GM18858 (cell line): ENCODE measurements around the gene KIF26B.
"Not testable (repeated sequence)": the region's sequence is repeated elsewhere in the genome, so short reads cannot be mapped to it uniquely, and the experiment has no call there.

Source experiments
- ATAC-seq: cut with Tn5 transposase; IDR thresholded peaks from one replicate; pipeline ENCODE4 v1.9.1; 2021; ENCODE audit not compliant: unreplicated experiment

KIF26B gene

DNA sequence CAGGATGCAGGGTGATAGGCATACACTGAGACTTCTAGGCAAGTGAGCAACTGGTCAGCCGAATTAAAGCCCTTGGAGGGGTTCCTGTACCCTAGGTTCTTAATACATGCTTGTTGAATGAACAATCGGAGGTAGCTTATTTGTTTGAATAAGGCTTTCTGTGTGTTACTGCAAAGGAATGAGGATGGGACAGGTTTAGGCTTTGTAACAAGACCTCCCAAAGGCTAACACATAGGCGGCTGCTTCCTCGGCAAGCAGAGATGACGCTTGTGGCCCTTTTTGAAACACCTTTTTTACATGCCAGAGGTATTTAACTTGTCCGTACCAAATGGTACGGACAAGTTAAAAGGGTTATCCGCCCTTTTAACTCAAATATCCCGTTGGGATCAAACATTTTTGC lies 511.6 kb downstream of the KIF26B start:
- ATAC-seq = no peak

DNA sequence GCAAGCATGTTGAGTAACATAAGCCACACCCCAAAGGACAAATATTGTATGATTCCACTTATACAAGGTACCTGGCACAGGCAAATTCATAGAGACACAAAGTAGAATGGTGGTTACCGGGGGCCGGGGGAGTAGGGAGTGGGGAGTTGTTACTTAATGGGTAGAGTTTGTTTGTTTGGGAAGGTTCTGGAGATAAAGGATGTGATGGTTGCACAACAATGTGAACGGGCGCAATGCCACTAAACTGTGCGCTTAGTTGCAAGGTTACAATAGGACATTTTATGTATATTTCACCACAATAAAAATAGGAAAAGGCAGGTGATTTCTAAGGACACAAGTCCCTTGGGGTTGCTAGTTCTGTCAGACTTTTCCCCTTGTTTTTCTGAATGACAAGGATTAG lies 516.6 kb downstream of the KIF26B start:
- ATAC-seq = no peak

DNA sequence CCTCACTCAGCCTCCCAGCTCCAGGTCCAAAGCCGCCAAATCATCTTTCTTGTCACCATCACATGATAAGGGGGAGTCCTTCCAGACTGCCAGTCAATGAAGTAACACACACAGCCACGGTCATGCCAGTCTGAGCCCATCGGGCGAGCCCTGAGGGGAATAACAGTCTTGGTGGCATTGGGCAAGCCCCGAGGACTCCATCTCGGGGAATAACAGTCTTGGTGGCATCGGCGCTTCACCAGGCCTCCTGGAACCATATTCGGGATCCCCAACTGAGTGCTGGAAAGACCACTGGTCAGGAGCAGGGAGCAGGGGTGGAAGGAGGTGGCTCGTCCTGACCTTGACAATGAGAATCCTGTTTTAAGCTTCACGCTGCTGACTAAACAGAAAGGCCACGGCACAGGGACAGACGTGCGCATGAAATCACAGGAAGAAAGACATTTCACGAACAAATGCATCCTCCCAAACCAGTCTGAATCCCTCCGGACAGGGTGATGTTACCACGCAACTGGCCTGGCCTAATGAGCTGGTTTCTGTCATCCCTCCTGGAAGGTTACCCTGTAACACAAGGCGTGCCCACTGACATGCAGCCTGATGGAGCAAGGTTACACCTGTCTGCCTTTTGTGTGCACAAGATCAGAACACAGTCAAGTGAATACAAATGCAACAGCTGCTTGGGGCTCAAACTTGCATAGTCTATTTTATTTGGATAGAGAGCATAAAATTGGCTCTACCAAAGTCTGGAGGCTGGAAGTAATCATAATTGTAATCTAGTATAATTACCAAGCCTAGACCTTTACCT lies 517.4 kb downstream of the KIF26B start:
- no peak for ATAC-seq

DNA sequence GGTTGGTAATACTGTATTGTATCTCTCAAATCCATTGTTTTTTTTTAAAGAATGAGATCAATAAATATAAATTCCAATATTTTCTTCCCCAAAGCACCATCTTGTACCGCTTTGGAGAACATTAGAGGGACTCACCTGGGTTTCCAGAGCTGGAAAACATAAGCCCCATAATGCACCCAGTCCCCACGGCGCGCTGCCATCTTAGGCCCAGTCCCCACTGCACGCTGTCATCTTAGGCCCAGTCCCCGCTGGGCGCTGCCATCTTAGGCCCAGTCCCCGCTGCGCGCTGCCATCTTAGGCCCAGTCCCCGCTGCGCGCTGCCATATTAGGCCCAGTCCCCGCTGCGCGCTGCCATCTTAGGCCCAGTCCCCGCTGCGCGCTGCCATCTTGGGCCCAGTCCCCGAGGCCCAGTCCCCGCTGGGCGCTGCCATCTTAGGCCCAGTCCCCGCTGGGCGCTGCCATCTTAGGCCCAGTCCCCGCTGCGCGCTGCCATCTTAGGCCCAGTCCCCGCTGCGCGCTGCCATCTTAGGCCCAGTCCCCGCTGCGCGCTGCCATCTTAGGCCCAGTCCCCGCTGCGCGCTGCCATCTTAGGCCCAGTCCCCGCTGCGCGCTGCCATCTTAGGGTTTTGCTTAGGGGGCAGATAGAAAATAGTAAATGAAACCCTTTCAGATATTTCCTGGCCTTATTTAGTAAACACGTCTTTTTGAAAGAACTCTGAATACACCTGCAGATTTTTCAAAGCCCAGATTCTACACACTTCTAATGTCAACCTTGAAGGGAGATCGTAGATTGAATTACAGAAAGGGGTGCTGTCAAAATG lies 518.3 kb downstream of the KIF26B start:
- not testable (repeated sequence) for ATAC-seq

DNA sequence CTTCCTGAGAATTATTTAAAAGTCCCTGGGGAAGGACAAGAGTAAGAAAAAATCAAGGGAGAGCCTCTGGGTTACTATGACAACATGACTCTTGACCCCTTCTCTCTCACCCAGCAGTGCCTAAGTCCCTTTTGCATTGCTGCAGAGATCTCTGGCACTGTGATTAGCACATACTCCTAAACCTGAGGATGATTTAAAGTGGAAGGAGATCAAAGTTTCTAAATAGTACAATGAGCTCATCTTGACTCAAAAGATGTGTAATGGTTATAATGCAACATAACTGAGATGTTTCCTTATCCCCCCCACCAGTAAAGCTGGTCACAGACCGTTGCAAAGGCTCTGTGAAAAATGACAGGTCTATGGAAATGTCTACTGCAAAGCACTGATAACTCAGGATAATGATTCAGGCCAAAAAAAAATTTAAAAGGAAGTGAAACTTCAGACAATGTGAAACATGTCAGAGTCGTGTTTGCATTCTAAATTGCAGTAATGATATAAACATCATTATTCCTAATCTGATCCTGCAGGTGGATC lies 519.2 kb downstream of the KIF26B start:
- peak; percentile 85 for ATAC-seq

DNA sequence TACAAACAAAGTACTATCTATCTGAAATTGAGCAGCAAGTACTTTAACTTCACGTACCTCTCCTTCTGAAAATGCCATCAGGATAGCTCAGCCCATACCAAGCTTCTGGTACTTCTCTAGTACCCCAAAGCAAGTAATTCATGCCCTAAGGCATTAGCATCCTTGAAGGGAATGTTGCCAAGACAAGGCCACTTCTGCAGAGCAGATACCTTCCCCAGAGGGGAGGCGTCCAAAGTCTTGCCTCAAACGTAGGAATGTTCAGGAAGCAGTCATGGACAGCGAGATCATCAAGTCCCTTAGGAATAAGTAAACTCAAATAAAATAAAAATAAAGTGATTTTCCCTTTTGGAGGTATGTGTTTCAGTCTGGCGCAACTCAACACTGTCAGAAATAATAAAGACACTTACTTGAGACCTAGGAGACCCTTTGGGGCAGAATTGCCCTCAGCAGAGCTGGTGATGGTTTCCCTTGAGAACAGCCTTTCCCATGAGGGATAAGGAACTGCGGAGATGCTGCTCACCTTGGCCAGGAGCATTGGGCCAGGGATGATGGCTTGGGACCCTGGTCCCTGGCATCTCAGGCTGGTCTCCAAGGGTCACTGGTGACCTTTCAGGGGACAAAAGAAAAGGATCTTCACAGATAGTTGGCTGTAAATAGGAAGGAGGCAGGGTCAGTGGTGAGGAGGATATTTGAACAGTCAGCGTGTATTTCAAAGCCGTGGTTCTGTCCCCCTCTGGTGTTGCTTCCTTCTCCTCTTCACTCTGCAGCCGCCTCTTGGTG lies 522.9 kb downstream of the KIF26B start:
- no peak for ATAC-seq

DNA sequence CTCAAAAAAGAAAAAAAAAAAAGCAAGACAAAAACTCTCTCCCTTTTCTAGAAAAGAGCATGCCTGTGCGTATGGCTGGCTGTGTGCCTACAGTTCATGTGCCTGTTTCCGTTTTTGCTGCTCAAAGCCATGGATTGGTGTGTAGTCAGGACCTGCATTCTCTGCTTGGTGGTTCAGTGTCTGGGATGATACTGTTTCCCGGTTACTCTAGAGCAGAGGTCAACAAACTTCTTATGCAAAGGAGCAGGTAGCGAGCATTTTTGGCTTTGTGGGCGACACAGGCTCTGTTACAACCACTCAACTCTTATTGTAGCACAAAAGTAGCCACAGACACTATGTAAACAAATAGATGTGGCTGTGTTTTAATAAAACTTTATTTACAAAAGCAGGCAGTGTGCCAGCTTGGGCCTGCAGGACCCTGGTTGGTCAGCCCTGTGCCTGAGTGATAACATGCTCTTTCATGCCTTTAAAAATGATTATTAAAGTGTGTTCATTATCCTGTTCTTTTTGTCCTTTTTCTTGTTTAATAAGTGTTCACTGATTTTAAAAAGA lies 524.2 kb downstream of the KIF26B start:
- no peak for ATAC-seq

DNA sequence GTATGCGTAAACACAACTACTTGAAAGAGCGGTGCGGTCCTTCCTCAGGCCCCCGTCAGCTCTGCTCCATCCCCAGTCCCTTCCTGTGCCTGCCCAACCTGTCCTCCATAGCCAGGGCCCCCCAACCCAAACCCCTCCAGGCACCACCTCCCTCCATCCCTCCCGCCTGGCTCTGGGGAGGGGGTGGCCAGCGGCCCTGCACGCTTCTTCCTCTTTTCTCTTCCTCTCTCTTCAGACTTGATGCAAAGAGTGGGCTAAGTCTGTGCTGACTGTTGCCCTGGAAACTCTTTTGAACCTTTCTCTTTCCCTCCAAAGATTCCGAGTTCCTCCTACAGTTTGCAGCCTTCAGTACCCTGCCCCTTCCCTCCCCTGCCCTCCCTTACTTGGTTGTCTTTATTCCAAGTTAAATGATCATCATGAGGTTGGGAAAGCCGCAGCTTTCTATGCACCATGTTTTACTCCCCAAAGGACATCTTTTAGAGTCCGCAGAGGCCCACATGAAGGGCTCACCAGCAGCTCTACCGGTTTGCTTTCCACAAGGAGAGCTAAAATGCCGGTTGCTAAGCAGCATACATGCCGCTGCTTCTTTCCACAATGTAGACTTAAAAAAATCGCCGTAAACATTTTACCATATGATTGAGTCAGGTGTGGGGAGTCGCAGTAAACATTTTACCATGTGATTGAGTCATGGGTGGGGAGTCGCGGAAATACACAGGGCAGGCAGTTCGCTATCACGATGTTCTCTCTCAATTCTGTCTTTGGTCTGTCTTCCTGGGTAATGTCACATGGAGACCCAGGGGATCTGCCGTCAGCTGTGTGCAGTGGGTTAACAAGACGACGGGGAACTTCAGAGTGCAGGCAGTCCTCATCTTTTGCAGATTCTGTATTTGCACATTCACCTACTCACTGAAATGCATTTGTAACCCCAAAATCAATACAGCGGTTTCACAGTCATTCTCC lies 525.3 kb downstream of the KIF26B start:
- no peak for ATAC-seq

DNA sequence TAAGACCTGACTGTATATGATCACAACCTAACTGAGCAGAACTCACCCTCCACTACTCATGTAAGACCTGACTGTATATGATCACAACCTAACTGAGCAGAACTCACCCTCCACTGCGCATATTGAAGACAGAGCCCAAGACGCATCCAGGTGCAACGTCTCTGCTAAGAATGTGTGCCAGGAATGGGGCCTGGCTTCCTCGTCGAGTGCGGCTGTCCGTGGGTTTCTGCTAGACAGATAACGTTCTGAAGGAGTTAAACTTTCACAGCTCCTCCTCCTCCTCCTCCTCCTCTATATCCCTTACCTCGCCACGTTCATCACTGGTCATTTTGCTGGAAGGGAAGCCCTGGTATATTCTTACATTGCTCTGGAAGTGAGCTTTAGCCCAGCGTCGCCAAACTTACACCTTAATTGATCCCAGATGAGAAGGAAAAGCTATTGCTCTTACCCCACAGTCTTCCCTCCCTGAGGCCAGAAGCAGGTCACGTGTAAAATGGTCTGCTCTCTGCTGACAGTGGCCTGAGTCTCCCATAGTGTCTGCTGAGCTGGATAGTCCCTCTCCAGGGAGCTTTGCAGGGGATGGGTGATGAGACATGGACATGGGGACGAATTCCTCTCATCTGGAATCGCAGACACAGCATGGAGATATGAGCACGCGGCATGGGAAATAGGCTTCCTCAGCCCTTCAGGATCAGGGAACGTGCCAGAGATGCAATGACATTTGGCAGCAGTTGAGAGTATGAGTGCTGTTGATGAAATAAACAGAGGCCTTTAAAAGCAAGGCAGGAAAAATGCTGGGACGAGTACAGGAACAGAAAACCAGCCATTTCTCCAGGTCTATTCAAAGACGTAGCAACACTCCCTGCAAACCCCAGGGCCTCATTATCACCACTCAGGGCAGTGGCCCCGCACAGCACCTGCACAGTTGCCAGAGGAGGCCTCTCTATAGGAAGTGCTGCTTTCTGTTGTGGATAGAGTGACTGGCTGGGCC lies 528.1 kb downstream of the KIF26B start:
- no peak for ATAC-seq

DNA sequence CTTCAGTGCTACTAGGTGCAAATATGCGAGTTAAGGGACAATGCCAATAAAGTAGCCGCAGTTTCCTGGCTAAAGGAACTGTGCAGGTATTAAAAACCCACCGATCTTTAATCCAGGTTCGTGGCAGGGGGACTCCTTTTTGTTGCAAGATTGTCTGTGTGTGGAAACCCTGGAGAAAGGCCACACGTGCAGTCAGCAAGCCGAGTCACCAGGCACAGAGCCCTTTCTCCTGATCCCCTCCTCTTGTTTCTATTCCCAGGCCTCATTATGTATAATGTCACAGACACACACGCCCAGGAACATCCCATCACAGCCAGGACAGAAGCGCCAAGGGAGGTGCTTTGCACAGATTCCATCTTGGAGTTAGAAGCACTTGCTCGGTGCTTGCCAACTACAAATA lies 528.9 kb downstream of the KIF26B start:
- ATAC-seq = no peak

DNA sequence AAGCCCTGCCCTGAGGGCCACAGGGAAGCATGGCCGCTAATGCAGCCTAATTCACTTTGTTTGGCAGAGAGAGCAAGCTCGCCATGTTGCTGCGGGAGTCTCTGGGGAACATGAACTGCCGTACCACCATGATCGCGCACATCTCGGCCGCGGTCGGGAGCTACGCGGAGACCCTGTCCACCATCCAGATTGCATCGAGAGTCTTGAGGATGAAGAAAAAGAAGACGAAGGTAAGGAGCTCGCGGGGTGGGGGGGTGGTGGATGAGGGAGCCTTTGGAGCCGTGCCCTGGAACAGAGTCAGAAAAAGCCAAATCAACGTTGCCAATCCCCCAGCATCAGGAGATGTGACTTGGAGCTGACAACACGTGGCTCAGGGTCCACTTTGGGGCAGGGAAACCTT lies 529.4 kb downstream of the KIF26B start:
- no peak for ATAC-seq

DNA sequence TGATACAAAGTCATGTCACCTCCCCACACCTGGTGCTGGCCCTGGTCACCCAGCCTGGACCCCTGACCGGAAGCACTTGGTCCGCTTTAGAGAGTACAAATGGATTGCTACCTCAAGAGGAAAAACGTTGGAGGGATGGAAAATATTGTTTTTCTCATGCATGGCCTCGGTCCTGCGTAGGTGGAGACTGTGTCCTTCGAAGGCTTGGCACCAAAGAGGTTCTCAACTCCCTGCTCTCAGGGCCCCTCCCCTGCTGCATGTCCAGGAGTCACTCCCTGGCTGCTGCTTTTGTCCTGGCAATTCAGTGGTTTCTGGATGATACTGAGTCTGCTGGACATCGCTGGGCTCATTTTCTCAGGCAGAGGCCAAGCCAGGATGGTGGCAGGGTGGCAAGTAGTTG lies 529.8 kb downstream of the KIF26B start:
- ATAC-seq = no peak

DNA sequence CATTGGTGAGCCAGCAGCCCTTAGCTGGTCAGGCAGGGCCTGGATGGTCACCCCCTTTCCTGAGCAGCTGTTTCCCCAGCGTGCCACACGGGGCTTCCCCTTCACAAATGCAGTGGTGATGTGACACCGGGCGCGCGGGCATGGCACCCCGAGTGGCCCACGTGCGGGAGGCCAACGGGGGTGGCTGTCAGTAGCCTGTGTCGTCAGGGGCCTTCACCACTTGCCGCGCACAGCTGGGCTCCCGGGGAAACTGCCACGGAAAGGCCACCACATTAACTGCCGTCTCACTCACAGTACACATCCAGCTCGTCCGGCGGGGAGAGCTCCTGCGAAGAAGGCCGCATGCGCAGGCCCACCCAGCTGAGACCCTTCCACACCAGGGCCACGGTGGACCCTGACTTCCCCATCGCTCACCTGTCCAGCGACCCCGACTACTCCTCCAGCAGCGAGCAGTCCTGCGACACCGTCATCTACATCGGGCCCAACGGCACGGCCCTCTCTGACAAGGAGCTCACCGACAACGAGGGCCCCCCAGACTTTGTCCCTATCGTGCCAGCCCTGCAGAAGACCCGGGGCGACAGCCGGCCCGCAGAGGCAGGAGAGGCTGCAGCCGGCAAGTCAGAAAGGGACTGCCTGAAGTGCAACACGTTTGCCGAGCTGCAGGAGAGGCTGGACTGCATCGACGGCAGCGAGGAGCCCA lies 530.5 kb downstream of the KIF26B start:
- ATAC-seq = no peak

DNA sequence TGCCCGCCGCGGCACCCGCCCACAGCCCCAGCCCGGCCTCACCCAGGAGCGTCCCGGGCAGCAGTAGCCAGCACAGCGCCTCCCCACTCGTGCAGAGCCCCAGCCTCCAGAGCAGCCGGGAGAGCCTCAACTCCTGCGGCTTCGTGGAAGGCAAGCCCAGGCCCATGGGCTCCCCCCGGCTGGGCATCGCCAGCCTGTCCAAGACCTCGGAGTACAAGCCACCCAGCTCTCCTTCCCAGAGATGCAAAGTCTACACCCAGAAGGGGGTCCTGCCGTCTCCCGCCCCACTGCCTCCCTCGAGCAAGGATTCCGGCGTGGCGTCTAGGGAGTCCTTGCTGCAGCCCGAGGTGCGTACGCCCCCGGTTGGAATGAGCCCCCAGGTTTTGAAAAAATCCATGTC lies 531.2 kb downstream of the KIF26B start:
- ATAC-seq = no peak

DNA sequence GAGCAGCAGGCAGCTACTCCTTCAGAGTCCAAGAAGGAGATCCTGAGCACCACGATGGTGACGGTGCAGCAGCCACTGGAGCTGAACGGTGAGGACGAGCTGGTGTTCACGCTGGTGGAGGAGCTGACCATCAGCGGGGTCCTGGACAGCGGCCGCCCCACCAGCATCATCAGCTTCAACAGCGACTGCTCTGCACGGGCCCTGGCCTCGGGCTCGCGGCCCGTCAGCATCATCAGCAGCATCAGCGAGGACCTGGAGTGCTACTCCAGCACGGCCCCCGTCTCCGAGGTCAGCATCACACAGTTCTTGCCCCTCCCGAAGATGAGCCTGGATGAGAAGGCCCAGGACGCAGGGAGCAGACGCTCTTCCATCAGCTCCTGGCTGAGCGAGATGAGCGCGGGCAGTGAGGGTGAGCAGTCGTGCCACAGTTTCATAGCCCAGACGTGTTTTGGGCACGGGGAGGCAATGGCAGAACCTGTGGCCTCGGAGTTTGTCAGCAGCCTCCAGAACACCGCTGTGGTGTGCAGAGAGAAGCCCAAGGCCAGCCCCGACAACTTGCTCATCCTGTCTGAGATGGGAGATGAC lies 531.8 kb downstream of the KIF26B start:
- no peak for ATAC-seq

DNA sequence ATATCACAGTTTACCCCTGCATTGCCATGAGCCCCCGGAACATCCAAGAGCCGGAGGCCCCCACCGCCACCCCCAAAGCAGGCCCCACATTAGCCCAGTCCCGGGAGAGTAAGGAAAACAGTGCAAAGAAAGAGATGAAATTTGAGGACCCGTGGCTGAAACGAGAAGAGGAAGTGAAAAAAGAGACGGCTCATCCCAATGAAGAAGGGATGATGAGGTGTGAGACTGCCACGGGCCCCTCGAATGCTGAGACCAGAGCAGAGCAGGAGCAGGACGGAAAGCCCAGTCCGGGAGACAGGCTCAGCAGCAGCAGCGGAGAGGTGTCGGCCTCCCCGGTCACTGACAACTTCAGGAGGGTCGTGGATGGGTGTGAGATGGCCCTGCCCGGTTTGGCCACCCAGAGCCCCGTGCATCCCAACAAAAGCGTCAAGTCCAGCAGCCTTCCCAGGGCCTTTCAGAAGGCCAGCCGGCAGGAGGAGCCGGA lies 532.4 kb downstream of the KIF26B start:
- no peak for ATAC-seq
